K562 (cell line): Measurements from ENCODE around the gene HCN4. TPM values are rescaled to one million over a fixed set of nuclear protein-coding genes. Genes with fewer than 3 reads are reported as not detected.

Experiments used
- ATAC-seq: fragments of 200-7000 bp; cut with Tn5 transposase; 3 replicates; pipeline ENCODE4 v1.9.1; 2020; ENCODE audit warnings: moderate library complexity
- BruUV-seq: library from RNA; stranded (reverse); fragments of 400-500 nt; replicated peaks from 2 replicates; lab custom pipeline; 2021; lab: Mats Ljungman, UMichigan
- CTCF ChIA-PET: fragments of 300-600 bp; formaldehyde crosslinking; extraction: SDS; loops from one replicate; lab custom pipeline; 2021; ENCODE audit warnings: low intra/inter-chr PET ratio; lab: Yijun Ruan, JAX
- POLR2A ChIA-PET: fragments of 300-600, 350-650 bp; sonication (Branson Sonifier 250); formaldehyde crosslinking; extraction: SDS; loops from one replicate; lab custom pipeline; 2021; ENCODE audit warnings: antibody characterized with exemption, inconsistent platforms; lab: Yijun Ruan, JAX
- DNase-seq, 4 experiments: peaks; one replicate each; pipeline versions ENCODE4 v3.0.0 to v3.0.0-alpha.2; 2011 to 2018; ENCODE audit warnings: low spot score in 3 of 4, mixed read lengths in 3 of 4; ENCODE audit errors: extremely low read depth in 1 of 4
- FAIRE-seq: peaks from 2 replicates; lab custom pipeline; 2011; peaks lifted over from hg19 to GRCh38; lab: Jason Lieb, UNC
- H2AFZ ChIP-seq: 2 replicates; pipeline ENCODE4 v1.6.0; 2011; ENCODE audit warnings: low read depth, low read length, control low read depth, inconsistent platforms
- H3K27ac ChIP-seq: fragments of 200-600 bp; 3 replicates; pipeline ENCODE4 v1.8.0; 2011; ENCODE audit warnings: low read depth, mild to moderate bottlenecking, control low read depth, inconsistent platforms, low read length, moderate library complexity, mixed read lengths; ENCODE audit errors: extremely low read depth
- H3K27me3 ChIP-seq, 2 experiments: fragments of 300-600 bp in 1 of 2; 2 replicates in 1 of 2; 3 replicates in 1 of 2; pipeline versions ENCODE4 v1.6.0 to v1.8.0; 2011; ENCODE audit warnings: inconsistent platforms in 2 of 2, low read length in 2 of 2, mild to moderate bottlenecking in 1 of 2, mixed read lengths in 1 of 2, moderate library complexity in 1 of 2; ENCODE audit not compliant: control insufficient read depth in 2 of 2, insufficient read depth in 2 of 2
- H3K36me3 ChIP-seq: fragments of 300-600 bp; 3 replicates; pipeline ENCODE4 v1.8.0; 2011; ENCODE audit warnings: mild to moderate bottlenecking, low read length, inconsistent platforms; ENCODE audit not compliant: control insufficient read depth, insufficient read depth
- H3K4me1 ChIP-seq, 2 experiments: fragments of 200-600 bp in 1 of 2; replicated peaks in 1 of 2; 2 replicates in 1 of 2; 3 replicates in 1 of 2; pipeline versions ENCODE4 v1.5.1 to v1.8.0; 2011; ENCODE audit warnings: inconsistent platforms in 2 of 2, low read length in 2 of 2, mild to moderate bottlenecking in 1 of 2, mixed read lengths in 1 of 2, moderate library complexity in 1 of 2; ENCODE audit not compliant: control insufficient read depth in 2 of 2, insufficient read depth in 2 of 2
- H3K4me2 ChIP-seq: 2 replicates; pipeline ENCODE4 v1.6.1; 2011; ENCODE audit warnings: low read length, control low read depth, inconsistent platforms, mixed read lengths; ENCODE audit not compliant: insufficient read depth
- H3K4me3 ChIP-seq: fragments of 200-600 bp; sonication (generic), shearing (Covaris generic); 2 replicates; pipeline ENCODE4 v1.5.1; 2016; ENCODE audit warnings: control low read depth, inconsistent platforms
- H3K79me2 ChIP-seq: fragments of 200-600 bp; 3 replicates; pipeline ENCODE4 v1.8.0; 2011; ENCODE audit warnings: low read length, inconsistent platforms; ENCODE audit not compliant: control insufficient read depth, insufficient read depth
- H3K9ac ChIP-seq, 2 experiments: 2 replicates each; pipeline versions ENCODE4 v1.6.0 to v1.6.1; 2011; ENCODE audit warnings: low read depth in 2 of 2, low read length in 2 of 2, control low read depth in 1 of 2, inconsistent platforms in 1 of 2, mild to moderate bottlenecking in 1 of 2, mixed read lengths in 1 of 2; ENCODE audit not compliant: insufficient read depth in 1 of 2
- H3K9me1 ChIP-seq: one replicate; pipeline ENCODE4 v1.6.0; 2011; ENCODE audit warnings: inconsistent platforms, mild to moderate bottlenecking, low read length, moderate library complexity; ENCODE audit not compliant: control insufficient read depth, insufficient read depth
- H3K9me3 ChIP-seq: replicated peaks from 2 replicates; pipeline ENCODE4 v1.5.1; 2011; ENCODE audit warnings: low read depth, low read length, inconsistent platforms; ENCODE audit not compliant: control insufficient read depth, insufficient read depth
- H4K20me1 ChIP-seq: replicated peaks from 2 replicates; pipeline ENCODE4 v1.6.1; 2011; ENCODE audit warnings: low read length, inconsistent platforms, mixed read lengths; ENCODE audit not compliant: control insufficient read depth, insufficient read depth
- BDP1 ChIP-seq: IDR thresholded peaks from 3 replicates; pipeline ENCODE4 v1.6.1; 2011; ENCODE audit not compliant: insufficient read length, insufficient read depth
- C11orf30 ChIP-seq: fragments of 450-650 bp; IDR thresholded peaks from 2 replicates; pipeline ENCODE4 v1.6.1; 2016; ENCODE audit warnings: low read depth, mild to moderate bottlenecking
- MTA2 ChIP-seq: fragments of 450-650 bp; IDR thresholded peaks from 2 replicates; pipeline ENCODE4 v1.6.1; 2016; ENCODE audit warnings: low read depth
- POLR2H ChIP-seq: IDR thresholded peaks from 2 replicates; pipeline ENCODE4 v1.6.1; 2016; ENCODE audit warnings: missing genetic modification characterization, low read depth, mild to moderate bottlenecking, control low read depth, missing compliant biosample characterization, moderate library complexity
- RBM17 ChIP-seq: fragments of 200-400 bp; formaldehyde crosslinking; IDR thresholded peaks from 2 replicates; pipeline ENCODE4 v1.6.1; 2017; ENCODE audit warnings: low read depth, mild to moderate bottlenecking, low read length, borderline replicate concordance
- ZNF124 ChIP-seq: sonication (generic); formaldehyde crosslinking; IDR thresholded peaks from 2 replicates; pipeline ENCODE4 v1.8.1; 2022; ENCODE audit warnings: missing genetic modification reagents
- ZNF444 ChIP-seq: fragments of 250-450 bp; sonication (Bioruptor Pico); IDR thresholded peaks from 2 replicates; pipeline ENCODE4 v1.4.0; 2020; ENCODE audit warnings: mild to moderate bottlenecking, moderate library complexity
- WGBS: fragments of 100-300 bp; shearing (Covaris generic); methylation state at CpG from one replicate; pipeline ENCODE4 v1.1.6; 2016; ENCODE audit warnings: low coverage, mixed read lengths; ENCODE audit not compliant: insufficient coverage; ENCODE audit errors: missing lambda C conversion rate; 5-methylcytosine and 5-hydroxymethylcytosine counted together
- in situ Hi-C: fragments of 300-500 bp; cut with MboI; formaldehyde crosslinking; loops from 4 replicates; pipeline ENCODE4 v1.15.0; 2018; ENCODE audit warnings: inconsistent platforms, mixed read lengths
- intact Hi-C: fragments of 100-400 bp; cut with micrococcal nuclease; formaldehyde crosslinking; loops from 2 replicates; pipeline ENCODE4 v1.14.2; 2022
- polyA plus RNA-seq, 8 experiments: library from polyadenylated mRNA; depleted of rRNA in 4 of 8; stranded (reverse) in 5 of 8; unstranded in 3 of 8; fragments of >200 nt; fragmentation: Nextera tagmentation in 2 of 8; fragmentation: Illumina TruSeq in 1 of 8; extraction: Ambion mirVana in 2 of 8; extraction: Trizol in 1 of 8; gene quantifications; 2 replicates each; pipeline versions ENCODE4 v1.2.1 to v1.2.3, GENCODE V29; 2011 to 2014; ENCODE audit warnings: inconsistent platforms in 1 of 8, missing spikeins in 1 of 8
- total RNA-seq, 7 experiments: library from RNA; depleted of rRNA in 6 of 7; stranded (reverse); fragments of >200 nt in 6 of 7; fragmentation: Illumina TruSeq in 2 of 7; extraction: Trizol in 2 of 7; gene quantifications; 2 replicates each; pipeline versions ENCODE4 v1.2.1 to v1.2.3, GENCODE V29; 2011 to 2021; ENCODE audit warnings: low replicate concordance in 1 of 7
- TF ChIP-seq, protein P1 (sequence below): fragments of 200-800 bp; sonication (Bioruptor generic); IDR thresholded peaks from 2 replicates; pipeline ENCODE4 v1.6.1; 2017; ENCODE audit warnings: missing genetic modification characterization, missing compliant biosample characterization

HCN4 gene
- total and polyA plus RNA-seq, 9 of the 15 experiments (the other 6 are each of a cell fraction or from before 2014, with no cell fraction given): not detected

GRCh38 chr15:73338058-73338457 is 30.7 kb downstream of the HCN4 start:
- H3K27me3 ChIP-seq: peaks cover 7 to 49% of the 10 kb centered on the region in 2 experiments; a peak in 3 of 5 replicates
- DNase-seq (no peak), FAIRE-seq (no peak), ATAC-seq (no peak)
- WGBS: 2% methylated on average over 6 of the region's 6 CpGs
- 0 out of 2 replicates have a peak, but pooled peaks cover 5% of the 10 kb centered on the region for H4K20me1 ChIP-seq
- no peaks in the 10 kb centered on the region for H3K9me3 ChIP-seq
- H3K36me3 ChIP-seq: no peaks in the 10 kb centered on the region
- TF ChIP-seq, protein P1, sequence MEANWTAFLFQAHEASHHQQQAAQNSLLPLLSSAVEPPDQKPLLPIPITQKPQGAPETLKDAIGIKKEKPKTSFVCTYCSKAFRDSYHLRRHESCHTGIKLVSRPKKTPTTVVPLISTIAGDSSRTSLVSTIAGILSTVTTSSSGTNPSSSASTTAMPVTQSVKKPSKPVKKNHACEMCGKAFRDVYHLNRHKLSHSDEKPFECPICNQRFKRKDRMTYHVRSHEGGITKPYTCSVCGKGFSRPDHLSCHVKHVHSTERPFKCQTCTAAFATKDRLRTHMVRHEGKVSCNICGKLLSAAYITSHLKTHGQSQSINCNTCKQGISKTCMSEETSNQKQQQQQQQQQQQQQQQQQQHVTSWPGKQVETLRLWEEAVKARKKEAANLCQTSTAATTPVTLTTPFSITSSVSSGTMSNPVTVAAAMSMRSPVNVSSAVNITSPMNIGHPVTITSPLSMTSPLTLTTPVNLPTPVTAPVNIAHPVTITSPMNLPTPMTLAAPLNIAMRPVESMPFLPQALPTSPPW (CRISPR knock-in tag): no peak
- TF ChIP-seq ZNF444 (CRISPR knock-in tag) (no peak), ZNF124 (CRISPR knock-in tag) (no peak)
- H3K4me1 ChIP-seq: no peaks in the 10 kb centered on the region
- intact Hi-C loops (no loop called here), in situ Hi-C loops (no loop called here)
- H3K4me3 ChIP-seq: no peak overlapping the region
- POLR2A ChIA-PET: interaction anchor here (0.9 kb wide), 1 partner anchor 11 kb away, joined by 3 read pairs; no protein-coding TSS in a partner anchor
- BruUV-seq: no TSS peak
- H3K27ac ChIP-seq: no peak overlapping the region
- H3K9me1 ChIP-seq: no peaks in the 10 kb centered on the region
- no peak overlapping the region for H2AFZ ChIP-seq
- CTCF ChIA-PET: no interaction called here
- H3K4me2 ChIP-seq: no peak overlapping the region
- H3K79me2 ChIP-seq: no peaks in the 10 kb centered on the region
- H3K9ac ChIP-seq: no peak overlapping the region

- intact Hi-C loops (no loop called here), in situ Hi-C loops (no loop called here)
- H3K4me1 ChIP-seq: no peaks in the 10 kb centered on the region
- no peak overlapping the region for H3K4me3 ChIP-seq
- DNase-seq (no peak), ATAC-seq (no peak), FAIRE-seq (no peak)
- H3K79me2 ChIP-seq: no peaks in the 10 kb centered on the region
- H3K9ac ChIP-seq: no peak overlapping the region
- H4K20me1 ChIP-seq: 0 out of 2 replicates have a peak, but pooled peaks cover 5% of the 10 kb centered on the region
- H3K9me1 ChIP-seq: no peaks in the 10 kb centered on the region
- H3K27me3 ChIP-seq: peaks cover 4 to 49% of the 10 kb centered on the region in 2 experiments; a peak in 3 of 5 replicates
- CTCF ChIA-PET: no interaction called here
- H3K9me3 ChIP-seq: no peaks in the 10 kb centered on the region
- POLR2A ChIA-PET: interaction anchor here (0.9 kb wide), 1 partner anchor 11 kb away, joined by 3 read pairs; no protein-coding TSS in a partner anchor
- H3K36me3 ChIP-seq: no peaks in the 10 kb centered on the region
- BruUV-seq: no TSS peak
- no peak overlapping the region for H2AFZ ChIP-seq
- 1% methylated on average over 8 of the region's 8 CpGs for WGBS
- H3K27ac ChIP-seq: no peak overlapping the region
- H3K4me2 ChIP-seq: no peak overlapping the region
- TF ChIP-seq POLR2H: no peak
- no peak for TF ChIP-seq MTA2
- no peak for TF ChIP-seq RBM17
- TF ChIP-seq BDP1: no peak
- TF ChIP-seq C11orf30: no peak
Observed at GRCh38 chr15:73337187-73337586, 31.6 kb downstream of the HCN4 start.
